GM12873 (cell line): ENCODE data around the gene RUNX2.

ENCODE experiments used
- TF ChIP-seq, protein P1 (sequence below): IDR thresholded peaks from 2 replicates; pipeline ENCODE4 v1.5.1; 2012; ENCODE audit warnings: low read depth, mild to moderate bottlenecking, moderate library complexity, low read length, control low read depth; ENCODE audit not compliant: insufficient read depth; ENCODE audit errors: missing control alignments

RUNX2 gene

DNA sequence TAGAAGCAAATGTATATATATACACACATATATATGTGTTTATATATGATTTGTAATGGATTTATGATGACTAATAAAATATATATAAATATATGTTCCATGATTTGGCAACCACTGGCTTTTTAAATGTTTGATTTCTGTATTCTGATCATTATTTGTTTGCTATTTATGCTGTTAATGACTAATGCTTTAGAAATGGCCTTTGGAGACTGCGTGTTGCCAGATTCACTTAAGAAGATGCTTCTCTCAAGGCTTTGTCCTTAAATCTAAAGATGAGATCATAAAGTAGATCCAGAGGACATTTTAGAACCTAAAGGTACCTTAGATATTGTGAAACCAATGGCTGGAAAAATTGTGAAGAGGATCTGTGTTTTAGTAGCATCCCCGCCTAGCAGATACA lies 165.6 kb downstream of the RUNX2 start:
- TF ChIP-seq, protein P1, sequence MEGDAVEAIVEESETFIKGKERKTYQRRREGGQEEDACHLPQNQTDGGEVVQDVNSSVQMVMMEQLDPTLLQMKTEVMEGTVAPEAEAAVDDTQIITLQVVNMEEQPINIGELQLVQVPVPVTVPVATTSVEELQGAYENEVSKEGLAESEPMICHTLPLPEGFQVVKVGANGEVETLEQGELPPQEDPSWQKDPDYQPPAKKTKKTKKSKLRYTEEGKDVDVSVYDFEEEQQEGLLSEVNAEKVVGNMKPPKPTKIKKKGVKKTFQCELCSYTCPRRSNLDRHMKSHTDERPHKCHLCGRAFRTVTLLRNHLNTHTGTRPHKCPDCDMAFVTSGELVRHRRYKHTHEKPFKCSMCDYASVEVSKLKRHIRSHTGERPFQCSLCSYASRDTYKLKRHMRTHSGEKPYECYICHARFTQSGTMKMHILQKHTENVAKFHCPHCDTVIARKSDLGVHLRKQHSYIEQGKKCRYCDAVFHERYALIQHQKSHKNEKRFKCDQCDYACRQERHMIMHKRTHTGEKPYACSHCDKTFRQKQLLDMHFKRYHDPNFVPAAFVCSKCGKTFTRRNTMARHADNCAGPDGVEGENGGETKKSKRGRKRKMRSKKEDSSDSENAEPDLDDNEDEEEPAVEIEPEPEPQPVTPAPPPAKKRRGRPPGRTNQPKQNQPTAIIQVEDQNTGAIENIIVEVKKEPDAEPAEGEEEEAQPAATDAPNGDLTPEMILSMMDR: no peak

- TF ChIP-seq, protein P1: no peak
Observed at GRCh38 chr6:45494416-45495135, 166.4 kb downstream of the RUNX2 start.

GRCh38 chr6:45495429-45496084 lies 167.4 kb downstream of the RUNX2 start:
- TF ChIP-seq, protein P1: no peak

DNA sequence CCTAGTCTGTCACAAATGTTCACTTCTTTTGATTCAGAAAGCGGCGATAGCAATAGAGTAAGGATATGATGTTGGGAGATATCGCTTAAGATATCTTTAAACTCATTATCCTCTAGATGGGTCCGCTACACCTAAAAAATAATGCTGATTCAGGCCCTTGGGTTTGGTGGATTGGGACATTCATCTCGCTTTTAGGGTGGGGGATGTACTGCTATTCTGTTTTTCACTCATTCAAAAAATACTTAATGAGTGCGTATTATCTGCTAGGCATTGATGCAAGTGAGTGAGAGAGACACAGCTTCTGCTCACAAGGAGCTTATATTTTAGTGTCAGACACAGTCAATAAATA lies 167.9 kb downstream of the RUNX2 start:
- TF ChIP-seq, protein P1: no peak

- TF ChIP-seq, protein P1: no peak
Observed at GRCh38 chr6:45498591-45498990, 170.5 kb downstream of the RUNX2 start.

- TF ChIP-seq, protein P1: peak; percentile 72
Observed at GRCh38 chr6:45500924-45501816, 173.0 kb downstream of the RUNX2 start.

GRCh38 chr6:45502456-45502855 lies 174.3 kb downstream of the RUNX2 start:
- TF ChIP-seq, protein P1: no peak
